SK-N-SH (cell line): ENCODE measurements around the gene FOXF2. TPM values are rescaled to one million over a fixed set of nuclear protein-coding genes. Genes with fewer than 3 reads are reported as not detected.

Experiments
- CTCF ChIA-PET: fragments of 300-600, 350-600 bp; formaldehyde crosslinking; extraction: SDS; loops from one replicate; lab custom pipeline; 2021; lab: Yijun Ruan, JAX
- POLR2A ChIA-PET: fragments of 350-600 bp; sonication (Branson Sonifier 250); formaldehyde crosslinking; extraction: SDS; loops from one replicate; lab custom pipeline; 2020; ENCODE audit warnings: antibody characterized with exemption, inconsistent platforms; lab: Yijun Ruan, JAX
- DNase-seq: peaks from one replicate; pipeline ENCODE4 v3.0.0; 2012
- H2AFZ ChIP-seq: fragments of 200-600 bp; sonication (generic); 2 replicates; pipeline ENCODE4 v1.8.1; 2016; ENCODE audit warnings: antibody characterized with exemption, mild to moderate bottlenecking, low read depth
- H3F3A ChIP-seq: fragments of 200-600 bp; sonication (generic); replicated peaks from 2 replicates; pipeline ENCODE3; 2016; ENCODE audit warnings: antibody characterized with exemption, mild to moderate bottlenecking; ENCODE audit not compliant: insufficient read depth
- H3K27ac ChIP-seq, 2 experiments: fragments of 200-500 bp in 1 of 2; fragments of 200-600 bp in 1 of 2; sonication (Bioruptor generic) in 1 of 2; sonication (generic), shearing (Covaris generic) in 1 of 2; 2 replicates each; pipeline versions ENCODE4 v1.5.1 to v1.6.1; 2014 to 2016; ENCODE audit warnings: low read depth in 2 of 2, inconsistent platforms in 1 of 2, low read length in 1 of 2, mild to moderate bottlenecking in 1 of 2, mixed read lengths in 1 of 2
- H3K27me3 ChIP-seq: fragments of 200-600 bp; sonication (generic), shearing (Covaris generic); 2 replicates; pipeline ENCODE4 v1.6.1; 2016; ENCODE audit warnings: mixed run types; ENCODE audit not compliant: insufficient read depth
- H3K36me3 ChIP-seq, 2 experiments: fragments of 200-500 bp in 1 of 2; fragments of 200-600 bp in 1 of 2; sonication (Bioruptor generic) in 1 of 2; sonication (generic) in 1 of 2; replicated peaks in 1 of 2; 2 replicates each; pipeline versions ENCODE3 to v1.5.1; 2014 to 2016; ENCODE audit warnings: low read length in 1 of 2, mild to moderate bottlenecking in 1 of 2; ENCODE audit not compliant: insufficient read depth in 2 of 2, control insufficient read depth in 1 of 2
- H3K4me1 ChIP-seq, 2 experiments: fragments of 200-500 bp in 1 of 2; fragments of 200-600 bp in 1 of 2; sonication (Bioruptor generic) in 1 of 2; sonication (generic), shearing (Covaris generic) in 1 of 2; 2 replicates each; pipeline versions ENCODE4 v1.5.1 to v1.6.1; 2014 to 2016; ENCODE audit warnings: low read depth in 1 of 2, low read length in 1 of 2, mixed run types in 1 of 2; ENCODE audit not compliant: insufficient read depth in 2 of 2, control insufficient read depth in 1 of 2
- H3K4me2 ChIP-seq: fragments of 200-600 bp; sonication (generic), shearing (Covaris generic); 2 replicates; pipeline ENCODE4 v1.6.1; 2017; ENCODE audit warnings: mixed run types
- H3K4me3 ChIP-seq, 2 experiments: fragments of 200-500 bp in 1 of 2; fragments of 200-600 bp in 1 of 2; sonication (Bioruptor generic) in 1 of 2; sonication (generic), shearing (Covaris generic) in 1 of 2; 2 replicates each; pipeline versions ENCODE4 v1.5.1 to v1.8.1; 2014 to 2016; ENCODE audit warnings: low read depth in 2 of 2, inconsistent platforms in 1 of 2, low read length in 1 of 2, mild to moderate bottlenecking in 1 of 2, mixed read lengths in 1 of 2, moderate library complexity in 1 of 2
- H3K79me2 ChIP-seq: fragments of 200-600 bp; sonication (generic); 2 replicates; pipeline ENCODE4 v1.8.1; 2017; ENCODE audit warnings: mild to moderate bottlenecking; ENCODE audit not compliant: insufficient read depth
- H3K9ac ChIP-seq: fragments of 200-600 bp; sonication (generic); 2 replicates; pipeline ENCODE4 v1.6.1; 2017; ENCODE audit warnings: mixed run types
- H3K9me2 ChIP-seq: fragments of 200-600 bp; sonication (generic); 2 replicates; pipeline ENCODE4 v1.6.1; 2017; ENCODE audit warnings: mixed run types
- H3K9me3 ChIP-seq: fragments of 200-600 bp; sonication (generic); 2 replicates; pipeline ENCODE4 v1.6.1; 2017; ENCODE audit warnings: mixed run types, mild to moderate bottlenecking, moderate library complexity
- H4K20me1 ChIP-seq: fragments of 200-600 bp; sonication (generic); 2 replicates; pipeline ENCODE4 v1.6.1; 2017; ENCODE audit warnings: mild to moderate bottlenecking, mixed run types; ENCODE audit not compliant: insufficient read depth
- CHD2 ChIP-seq: fragments of 150-350 bp; IDR thresholded peaks from 2 replicates; pipeline ENCODE4 v1.6.1; 2018; ENCODE audit warnings: low read length; ENCODE audit not compliant: partially characterized antibody
- ELF1 ChIP-seq: IDR thresholded peaks from 2 replicates; pipeline ENCODE4 v1.4.0; 2012
- EZH2phosphoT487 ChIP-seq: fragments of 200-600 bp; sonication (generic); IDR thresholded peaks from 2 replicates; pipeline ENCODE4 v1.6.1; 2017; ENCODE audit warnings: low read depth, mixed run types, mild to moderate bottlenecking, antibody characterized with exemption, moderate library complexity, borderline replicate concordance
- FOSL2 ChIP-seq: IDR thresholded peaks from 2 replicates; pipeline ENCODE4 v1.4.0; 2012; ENCODE audit warnings: low read depth, mild to moderate bottlenecking, moderate library complexity, borderline replicate concordance
- FOXJ3 ChIP-seq: sonication (generic); formaldehyde crosslinking; IDR thresholded peaks from 2 replicates; pipeline ENCODE4 v1.5.1; 2020; ENCODE audit warnings: mild to moderate bottlenecking, missing genetic modification reagents
- FOXM1 ChIP-seq: IDR thresholded peaks from 2 replicates; pipeline ENCODE4 v1.4.0; 2012; ENCODE audit warnings: low read depth, mild to moderate bottlenecking
- GATA2 ChIP-seq: sonication (generic); formaldehyde crosslinking; IDR thresholded peaks from 2 replicates; pipeline ENCODE4 v1.5.0; 2020; ENCODE audit warnings: mild to moderate bottlenecking, missing genetic modification reagents
- IRF3 ChIP-seq: fragments of 150-350 bp; IDR thresholded peaks from 2 replicates; pipeline ENCODE4 v1.6.1; 2016; ENCODE audit warnings: mild to moderate bottlenecking, low read depth, low read length
- MEF2A ChIP-seq: IDR thresholded peaks from 2 replicates; pipeline ENCODE4 v1.4.0; 2012; ENCODE audit warnings: low read depth, borderline replicate concordance
- POLR2AphosphoS5 ChIP-seq: IDR thresholded peaks from 2 replicates; pipeline ENCODE4 v1.6.1; 2012; ENCODE audit warnings: low read depth, low read length
- RAD21 ChIP-seq: IDR thresholded peaks from 2 replicates; pipeline ENCODE4 v1.6.1; 2012; ENCODE audit warnings: mild to moderate bottlenecking, low read length
- RXRA ChIP-seq: IDR thresholded peaks from 2 replicates; pipeline ENCODE4 v1.4.0; 2012; ENCODE audit warnings: low read depth, mild to moderate bottlenecking, borderline replicate concordance
- TCF12 ChIP-seq: IDR thresholded peaks from 2 replicates; pipeline ENCODE4 v1.4.0; 2012
- USF1 ChIP-seq: IDR thresholded peaks from 2 replicates; pipeline ENCODE4 v1.4.0; 2012; ENCODE audit warnings: low read depth, borderline replicate concordance
- WGBS: methylation state at CpG from one replicate; pipeline ENCODE4 v1.1.6; 2017; ENCODE audit warnings: low lambda C conversion rate; 5-methylcytosine and 5-hydroxymethylcytosine counted together
- polyA plus RNA-seq, 3 experiments: library from polyadenylated mRNA; depleted of rRNA; stranded (reverse); fragments of >200 nt; gene quantifications; 2 replicates each; pipeline ENCODE4 v1.2.3, GENCODE V29; 2012
- TF ChIP-seq, protein P1 (sequence below): IDR thresholded peaks from 2 replicates; pipeline ENCODE4; 2012
- TF ChIP-seq, protein P2 (sequence below): IDR thresholded peaks from 2 replicates; pipeline ENCODE4 v1.4.0; 2012; ENCODE audit warnings: low read depth, borderline replicate concordance
- TF ChIP-seq, protein P3 (sequence below): IDR thresholded peaks from 2 replicates; pipeline ENCODE4 v1.6.1; 2012; ENCODE audit warnings: mild to moderate bottlenecking, low read depth, low read length, moderate library complexity

Gene FOXF2
- polyA plus RNA-seq, 1 of the 3 experiments (the other 2 are of a cell fraction): not detected

- TF ChIP-seq, protein P1, sequence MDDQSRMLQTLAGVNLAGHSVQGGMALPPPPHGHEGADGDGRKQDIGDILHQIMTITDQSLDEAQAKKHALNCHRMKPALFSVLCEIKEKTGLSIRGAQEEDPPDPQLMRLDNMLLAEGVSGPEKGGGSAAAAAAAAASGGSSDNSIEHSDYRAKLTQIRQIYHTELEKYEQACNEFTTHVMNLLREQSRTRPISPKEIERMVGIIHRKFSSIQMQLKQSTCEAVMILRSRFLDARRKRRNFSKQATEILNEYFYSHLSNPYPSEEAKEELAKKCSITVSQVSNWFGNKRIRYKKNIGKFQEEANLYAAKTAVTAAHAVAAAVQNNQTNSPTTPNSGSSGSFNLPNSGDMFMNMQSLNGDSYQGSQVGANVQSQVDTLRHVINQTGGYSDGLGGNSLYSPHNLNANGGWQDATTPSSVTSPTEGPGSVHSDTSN: no peak
- TF ChIP-seq POLR2AphosphoS5: no peak
- no peak for TF ChIP-seq RAD21
- TF ChIP-seq CHD2: no peak
- no peak for TF ChIP-seq FOXJ3 (CRISPR knock-in tag)
- TF ChIP-seq ELF1: no peak
- no peak for TF ChIP-seq RXRA
- TF ChIP-seq IRF3: no peak
- TF ChIP-seq GATA2: no peak
- TF ChIP-seq USF1: no peak
- TF ChIP-seq, protein P2, sequence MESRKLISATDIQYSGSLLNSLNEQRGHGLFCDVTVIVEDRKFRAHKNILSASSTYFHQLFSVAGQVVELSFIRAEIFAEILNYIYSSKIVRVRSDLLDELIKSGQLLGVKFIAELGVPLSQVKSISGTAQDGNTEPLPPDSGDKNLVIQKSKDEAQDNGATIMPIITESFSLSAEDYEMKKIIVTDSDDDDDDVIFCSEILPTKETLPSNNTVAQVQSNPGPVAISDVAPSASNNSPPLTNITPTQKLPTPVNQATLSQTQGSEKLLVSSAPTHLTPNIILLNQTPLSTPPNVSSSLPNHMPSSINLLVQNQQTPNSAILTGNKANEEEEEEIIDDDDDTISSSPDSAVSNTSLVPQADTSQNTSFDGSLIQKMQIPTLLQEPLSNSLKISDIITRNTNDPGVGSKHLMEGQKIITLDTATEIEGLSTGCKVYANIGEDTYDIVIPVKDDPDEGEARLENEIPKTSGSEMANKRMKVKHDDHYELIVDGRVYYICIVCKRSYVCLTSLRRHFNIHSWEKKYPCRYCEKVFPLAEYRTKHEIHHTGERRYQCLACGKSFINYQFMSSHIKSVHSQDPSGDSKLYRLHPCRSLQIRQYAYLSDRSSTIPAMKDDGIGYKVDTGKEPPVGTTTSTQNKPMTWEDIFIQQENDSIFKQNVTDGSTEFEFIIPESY: no peak
- TF ChIP-seq EZH2phosphoT487: no peak
- TF ChIP-seq FOSL2: no peak
- TF ChIP-seq TCF12: no peak
- TF ChIP-seq FOXM1: no peak
- TF ChIP-seq, protein P3, sequence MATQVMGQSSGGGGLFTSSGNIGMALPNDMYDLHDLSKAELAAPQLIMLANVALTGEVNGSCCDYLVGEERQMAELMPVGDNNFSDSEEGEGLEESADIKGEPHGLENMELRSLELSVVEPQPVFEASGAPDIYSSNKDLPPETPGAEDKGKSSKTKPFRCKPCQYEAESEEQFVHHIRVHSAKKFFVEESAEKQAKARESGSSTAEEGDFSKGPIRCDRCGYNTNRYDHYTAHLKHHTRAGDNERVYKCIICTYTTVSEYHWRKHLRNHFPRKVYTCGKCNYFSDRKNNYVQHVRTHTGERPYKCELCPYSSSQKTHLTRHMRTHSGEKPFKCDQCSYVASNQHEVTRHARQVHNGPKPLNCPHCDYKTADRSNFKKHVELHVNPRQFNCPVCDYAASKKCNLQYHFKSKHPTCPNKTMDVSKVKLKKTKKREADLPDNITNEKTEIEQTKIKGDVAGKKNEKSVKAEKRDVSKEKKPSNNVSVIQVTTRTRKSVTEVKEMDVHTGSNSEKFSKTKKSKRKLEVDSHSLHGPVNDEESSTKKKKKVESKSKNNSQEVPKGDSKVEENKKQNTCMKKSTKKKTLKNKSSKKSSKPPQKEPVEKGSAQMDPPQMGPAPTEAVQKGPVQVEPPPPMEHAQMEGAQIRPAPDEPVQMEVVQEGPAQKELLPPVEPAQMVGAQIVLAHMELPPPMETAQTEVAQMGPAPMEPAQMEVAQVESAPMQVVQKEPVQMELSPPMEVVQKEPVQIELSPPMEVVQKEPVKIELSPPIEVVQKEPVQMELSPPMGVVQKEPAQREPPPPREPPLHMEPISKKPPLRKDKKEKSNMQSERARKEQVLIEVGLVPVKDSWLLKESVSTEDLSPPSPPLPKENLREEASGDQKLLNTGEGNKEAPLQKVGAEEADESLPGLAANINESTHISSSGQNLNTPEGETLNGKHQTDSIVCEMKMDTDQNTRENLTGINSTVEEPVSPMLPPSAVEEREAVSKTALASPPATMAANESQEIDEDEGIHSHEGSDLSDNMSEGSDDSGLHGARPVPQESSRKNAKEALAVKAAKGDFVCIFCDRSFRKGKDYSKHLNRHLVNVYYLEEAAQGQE: no peak
- no peak for TF ChIP-seq MEF2A
- H2AFZ ChIP-seq: no peak overlapping the region
- no peaks in the 10 kb centered on the region for H3F3A ChIP-seq
- H3K36me3 ChIP-seq: no peaks in the 10 kb centered on the region
- H3K27ac ChIP-seq: no peak overlapping the region
- no peak overlapping the region for H3K9ac ChIP-seq
- POLR2A ChIA-PET: no interaction called here
- no peaks in the 10 kb centered on the region for H4K20me1 ChIP-seq
- no peak overlapping the region for H3K4me2 ChIP-seq
- H3K4me1 ChIP-seq: no peaks in the 10 kb centered on the region
- no peak overlapping the region for H3K4me3 ChIP-seq
- H3K9me3 ChIP-seq: no peaks in the 10 kb centered on the region
- no peak for DNase-seq
- CTCF ChIA-PET: interaction anchor here (1.0 kb wide), 1 partner anchor 20 kb away, joined by 5 read pairs; no protein-coding TSS in a partner anchor
- WGBS: 4% methylated on average over 5 of the region's 5 CpGs
- H3K79me2 ChIP-seq: no peaks in the 10 kb centered on the region
- peaks cover 54% of the 10 kb centered on the region for H3K27me3 ChIP-seq
- no peaks in the 10 kb centered on the region for H3K9me2 ChIP-seq
These were observed 12.7 kb upstream of the FOXF2 start for GRCh38 chr6:1376653-1377052.
